Vagina (tissue), 2 donors: ENCODE results near the gene P2RY2. TPM values are rescaled to one million over a fixed set of nuclear protein-coding genes. Genes with fewer than 3 reads are reported as not detected.

Experiments
- DNase-seq, 2 donors: peaks; one replicate each; pipeline ENCODE4 v3.0.0-alpha.2; 2017; ENCODE audit errors: extremely low spot score in 2 of 2
- H3K27ac ChIP-seq: fragments of 200-600 bp; sonication (generic); one replicate; pipeline ENCODE4 v1.5.1; 2019
- H3K27me3 ChIP-seq: fragments of 200-600 bp; sonication (generic); one replicate; pipeline ENCODE4 v1.5.1; 2019
- H3K36me3 ChIP-seq, 2 donors: fragments of 200-600 bp; sonication (generic); one replicate each; pipeline ENCODE4 v1.5.1; 2017 to 2019
- H3K4me1 ChIP-seq: fragments of 200-600 bp; sonication (generic); one replicate; pipeline ENCODE4 v1.5.1; 2019
- H3K4me3 ChIP-seq, 2 donors: fragments of 200-600 bp; sonication (generic); 1 replicate in 1 of 2; 2 replicates in 1 of 2; pipeline ENCODE4 v1.5.1; 2016 to 2019
- H3K9me3 ChIP-seq: fragments of 200-600 bp; sonication (generic); one replicate; pipeline ENCODE4 v1.5.1; 2019
- POLR2A ChIP-seq, 2 donors: fragments of 450-650 bp; IDR thresholded peaks; one replicate each; pipeline ENCODE4 v1.6.1; 2017; ENCODE audit warnings: antibody characterized with exemption in 2 of 2, mild to moderate bottlenecking in 2 of 2, moderate library complexity in 2 of 2
- POLR2AphosphoS5 ChIP-seq, 2 donors: sonication (generic); formaldehyde crosslinking; IDR thresholded peaks; one replicate each; pipeline ENCODE4 v1.9.0; 2017; ENCODE audit warnings: antibody characterized with exemption in 2 of 2, mild to moderate bottlenecking in 2 of 2, low read depth in 1 of 2; ENCODE audit not compliant: insufficient read depth in 1 of 2
- intact Hi-C: fragments of 100-400 bp; cut with DNase I; formaldehyde crosslinking; loops from one replicate; pipeline ENCODE4 v1.15.1; 2023
- total RNA-seq: library from RNA; depleted of rRNA; stranded (reverse); fragments of >200 nt; gene quantifications from one replicate; pipeline ENCODE4 v1.2.3, GENCODE V29; 2016
- TF ChIP-seq, protein P1 (sequence below), 3 experiments: fragments of 450-650 bp in 2 of 3; fragments of 200-600 bp in 1 of 3; sonication (generic) in 1 of 3; IDR thresholded peaks; one replicate each; pipeline ENCODE4 v1.5.1; 2017 to 2019; ENCODE audit warnings: antibody characterized with exemption in 3 of 3, mild to moderate bottlenecking in 2 of 3, moderate library complexity in 2 of 3

P2RY2 gene
- total RNA-seq, 1 donor from 2014 or later = 27.3 TPM

DNA sequence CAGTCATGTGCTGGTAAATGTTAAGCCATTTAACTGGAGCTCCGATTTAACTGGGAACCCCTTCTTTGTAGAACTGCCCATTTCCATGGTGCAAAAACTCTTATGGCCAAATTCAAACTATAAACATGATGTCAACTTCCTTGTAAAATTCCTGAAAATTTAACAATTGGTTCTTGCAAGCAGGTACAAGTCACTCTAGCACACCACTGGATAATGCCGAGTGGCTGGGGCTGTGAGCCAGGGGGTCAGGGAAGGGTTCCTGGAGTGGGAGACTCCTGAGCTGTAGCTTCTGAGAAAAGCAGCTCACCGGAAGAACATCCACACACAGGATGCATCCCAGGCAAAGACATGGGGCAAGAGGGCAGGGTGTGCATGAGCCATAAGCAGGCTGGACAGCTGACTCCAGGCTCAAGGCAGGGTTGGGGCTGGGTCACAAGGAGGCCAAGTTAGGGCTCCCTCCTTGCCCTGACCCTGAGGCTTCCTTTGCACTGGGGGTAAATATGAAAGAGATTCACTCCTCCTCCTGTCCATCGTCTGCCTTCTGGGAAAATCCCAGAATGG lies 18.2 kb downstream of the P2RY2 start:
- Histone ChIP-seq H3K9me3 (no peaks in the 10 kb centered on the region), H3K27ac (no peak overlapping the region), H3K27me3 (no peaks in the 10 kb centered on the region), H3K4me3 (no peak overlapping the region), H3K4me1 (peaks cover 17% of the 10 kb centered on the region), H3K36me3 (no peaks in the 10 kb centered on the region)
- intact Hi-C loops = no loop called here
- DNase-seq = no peak
- TF ChIP-seq, protein P1, sequence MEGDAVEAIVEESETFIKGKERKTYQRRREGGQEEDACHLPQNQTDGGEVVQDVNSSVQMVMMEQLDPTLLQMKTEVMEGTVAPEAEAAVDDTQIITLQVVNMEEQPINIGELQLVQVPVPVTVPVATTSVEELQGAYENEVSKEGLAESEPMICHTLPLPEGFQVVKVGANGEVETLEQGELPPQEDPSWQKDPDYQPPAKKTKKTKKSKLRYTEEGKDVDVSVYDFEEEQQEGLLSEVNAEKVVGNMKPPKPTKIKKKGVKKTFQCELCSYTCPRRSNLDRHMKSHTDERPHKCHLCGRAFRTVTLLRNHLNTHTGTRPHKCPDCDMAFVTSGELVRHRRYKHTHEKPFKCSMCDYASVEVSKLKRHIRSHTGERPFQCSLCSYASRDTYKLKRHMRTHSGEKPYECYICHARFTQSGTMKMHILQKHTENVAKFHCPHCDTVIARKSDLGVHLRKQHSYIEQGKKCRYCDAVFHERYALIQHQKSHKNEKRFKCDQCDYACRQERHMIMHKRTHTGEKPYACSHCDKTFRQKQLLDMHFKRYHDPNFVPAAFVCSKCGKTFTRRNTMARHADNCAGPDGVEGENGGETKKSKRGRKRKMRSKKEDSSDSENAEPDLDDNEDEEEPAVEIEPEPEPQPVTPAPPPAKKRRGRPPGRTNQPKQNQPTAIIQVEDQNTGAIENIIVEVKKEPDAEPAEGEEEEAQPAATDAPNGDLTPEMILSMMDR (IDR thresholded peaks at IDR 0.05) = no peak
- no peak for TF ChIP-seq POLR2A (IDR thresholded peaks at IDR 0.05)
- TF ChIP-seq POLR2AphosphoS5 (IDR thresholded peaks at IDR 0.05; ENCODE audit: insufficient read depth in 1 of 2, low read depth in 1 of 2) = no peak

DNA sequence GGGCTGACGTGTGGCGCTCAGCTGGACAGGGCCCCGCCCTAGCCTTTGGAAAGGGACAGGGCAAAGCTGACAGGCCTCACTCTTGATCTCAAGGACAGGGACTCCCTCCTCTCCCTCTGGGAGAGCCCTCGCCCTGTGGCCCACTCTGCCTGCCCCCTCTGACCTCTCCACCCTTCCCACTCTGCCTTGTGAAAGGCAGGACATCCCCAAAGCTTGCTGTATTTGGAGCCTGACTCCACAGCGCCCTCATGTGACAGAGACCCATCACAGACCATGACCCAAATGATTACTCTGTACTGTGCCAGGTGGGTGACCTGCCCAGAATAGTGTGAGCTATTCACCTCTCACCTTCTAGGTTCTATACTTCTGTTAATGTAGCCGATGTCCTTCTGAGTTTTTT lies 18.8 kb downstream of the P2RY2 start:
- no peaks in the 10 kb centered on the region for H3K9me3 ChIP-seq
- H3K27me3 ChIP-seq = no peaks in the 10 kb centered on the region
- DNase-seq = no peak
- intact Hi-C loops = no loop called here
- no peaks in the 10 kb centered on the region for H3K36me3 ChIP-seq
- peaks cover 17% of the 10 kb centered on the region for H3K4me1 ChIP-seq
- H3K4me3 ChIP-seq = no peak overlapping the region
- no peak overlapping the region for H3K27ac ChIP-seq
- TF ChIP-seq POLR2AphosphoS5 (IDR thresholded peaks at IDR 0.05; ENCODE audit: insufficient read depth in 1 of 2, low read depth in 1 of 2) = no peak
- TF ChIP-seq, protein P1 (IDR thresholded peaks at IDR 0.05) = peak in 1 of 3 experiments; percentile 16
- no peak for TF ChIP-seq POLR2A (IDR thresholded peaks at IDR 0.05)

- TF ChIP-seq, protein P1 (IDR thresholded peaks at IDR 0.05) = no peak
- TF ChIP-seq POLR2A (IDR thresholded peaks at IDR 0.05) = no peak
- TF ChIP-seq POLR2AphosphoS5 (IDR thresholded peaks at IDR 0.05; ENCODE audit: insufficient read depth in 1 of 2, low read depth in 1 of 2) = no peak
- Histone ChIP-seq H3K4me1 (peaks cover 24% of the 10 kb centered on the region), H3K9me3 (no peaks in the 10 kb centered on the region), H3K27ac (no peak overlapping the region), H3K36me3 (no peaks in the 10 kb centered on the region), H3K27me3 (no peaks in the 10 kb centered on the region), H3K4me3 (no peak overlapping the region)
- intact Hi-C loops = no loop called here
- no peak for DNase-seq
Measured at GRCh38 chr11:73237471-73238290, 19.6 kb downstream of the P2RY2 start.

DNA sequence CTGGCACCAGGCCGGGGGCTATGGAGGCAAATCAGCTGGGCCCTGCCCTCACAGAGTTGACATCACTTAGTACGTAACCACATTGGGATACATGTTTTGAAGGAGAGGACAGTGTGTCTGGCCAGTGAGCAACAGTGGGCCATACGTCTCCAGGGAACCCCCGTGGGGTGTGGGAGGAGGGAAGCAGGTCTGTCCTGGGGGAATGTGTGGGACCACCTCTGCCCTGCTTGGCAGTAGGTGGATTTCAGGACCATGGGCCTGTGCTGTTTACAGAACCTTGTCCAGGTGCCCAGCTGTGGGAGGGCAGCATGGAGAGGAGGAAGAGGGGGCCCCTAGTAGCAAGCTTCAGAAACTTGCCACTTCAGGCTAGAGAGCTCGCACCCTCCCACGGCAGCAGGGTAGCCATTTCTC lies 21.0 kb downstream of the P2RY2 start:
- Histone ChIP-seq H3K4me1 (peaks cover 27% of the 10 kb centered on the region), H3K9me3 (no peaks in the 10 kb centered on the region), H3K27me3 (no peaks in the 10 kb centered on the region), H3K36me3 (no peaks in the 10 kb centered on the region), H3K4me3 (no peak overlapping the region), H3K27ac (no peak overlapping the region)
- intact Hi-C loops = no loop called here
- no peak for DNase-seq
- TF ChIP-seq POLR2A (IDR thresholded peaks at IDR 0.05) (no peak), POLR2AphosphoS5 (IDR thresholded peaks at IDR 0.05; ENCODE audit: insufficient read depth in 1 of 2, low read depth in 1 of 2) (no peak)
- TF ChIP-seq, protein P1 (IDR thresholded peaks at IDR 0.05) = no peak
